Parathyroid adenoma (tissue), 2 donors: Measurements from ENCODE around the gene PRUNE1.

Experiments used
- H2AFZ ChIP-seq: fragments of 300-600 bp; sonication (generic); one replicate; pipeline ENCODE4 v1.7.0; 2017; ENCODE audit warnings: antibody characterized with exemption, mild to moderate bottlenecking
- H3K27ac ChIP-seq: fragments of 300-600 bp; sonication (generic); one replicate; pipeline ENCODE4 v1.7.0; 2017
- H3K27me3 ChIP-seq: fragments of 300-600 bp; sonication (generic); one replicate; pipeline ENCODE4 v1.7.0; 2017; ENCODE audit warnings: low read length; ENCODE audit not compliant: control insufficient read depth, insufficient read depth
- H3K36me3 ChIP-seq: fragments of 300-600 bp; sonication (generic); one replicate; pipeline ENCODE4 v1.7.0; 2017; ENCODE audit warnings: low read length; ENCODE audit not compliant: control insufficient read depth, insufficient read depth
- H3K4me1 ChIP-seq: fragments of 300-600 bp; sonication (generic); one replicate; pipeline ENCODE4 v1.7.0; 2017; ENCODE audit warnings: control low read depth
- H3K4me2 ChIP-seq: fragments of 300-600 bp; sonication (generic); one replicate; pipeline ENCODE4 v1.7.0; 2017; ENCODE audit warnings: low read length
- H3K4me3 ChIP-seq: fragments of 300-600 bp; sonication (generic); one replicate; pipeline ENCODE4 v1.7.0; 2017; ENCODE audit warnings: low read depth, low read length
- H3K79me2 ChIP-seq: fragments of 300-600 bp; sonication (generic); one replicate; pipeline ENCODE4 v1.7.0; 2017; ENCODE audit warnings: control low read depth
- H3K9ac ChIP-seq: fragments of 300-600 bp; sonication (generic); one replicate; pipeline ENCODE4 v1.7.0; 2017; ENCODE audit warnings: mild to moderate bottlenecking
- H3K9me3 ChIP-seq: fragments of 300-600 bp; sonication (generic); one replicate; pipeline ENCODE4 v1.7.0; 2017; ENCODE audit warnings: low read length; ENCODE audit not compliant: control insufficient read depth
- TF ChIP-seq, protein P1 (sequence below): fragments of 300-600 bp; sonication (generic); IDR thresholded peaks from one replicate; pipeline ENCODE4 v1.7.0; 2017; ENCODE audit warnings: antibody characterized with exemption, mild to moderate bottlenecking
- donor health status: primary hyperparathyroidism.

Gene PRUNE1

GRCh38 chr1:150976879-150977694, 31.2 kb upstream of the PRUNE1 start:
- H3K27me3 ChIP-seq, result no peaks in the 10 kb centered on the region
- H3K9ac ChIP-seq, result no peak overlapping the region
- H3K4me2 ChIP-seq, result peak overlapping the region; percentile 5
- peak overlapping the region; percentile 53 for H2AFZ ChIP-seq
- no peaks in the 10 kb centered on the region for H3K9me3 ChIP-seq
- peaks cover 27% of the 10 kb centered on the region for H3K4me1 ChIP-seq
- TF ChIP-seq, protein P1, sequence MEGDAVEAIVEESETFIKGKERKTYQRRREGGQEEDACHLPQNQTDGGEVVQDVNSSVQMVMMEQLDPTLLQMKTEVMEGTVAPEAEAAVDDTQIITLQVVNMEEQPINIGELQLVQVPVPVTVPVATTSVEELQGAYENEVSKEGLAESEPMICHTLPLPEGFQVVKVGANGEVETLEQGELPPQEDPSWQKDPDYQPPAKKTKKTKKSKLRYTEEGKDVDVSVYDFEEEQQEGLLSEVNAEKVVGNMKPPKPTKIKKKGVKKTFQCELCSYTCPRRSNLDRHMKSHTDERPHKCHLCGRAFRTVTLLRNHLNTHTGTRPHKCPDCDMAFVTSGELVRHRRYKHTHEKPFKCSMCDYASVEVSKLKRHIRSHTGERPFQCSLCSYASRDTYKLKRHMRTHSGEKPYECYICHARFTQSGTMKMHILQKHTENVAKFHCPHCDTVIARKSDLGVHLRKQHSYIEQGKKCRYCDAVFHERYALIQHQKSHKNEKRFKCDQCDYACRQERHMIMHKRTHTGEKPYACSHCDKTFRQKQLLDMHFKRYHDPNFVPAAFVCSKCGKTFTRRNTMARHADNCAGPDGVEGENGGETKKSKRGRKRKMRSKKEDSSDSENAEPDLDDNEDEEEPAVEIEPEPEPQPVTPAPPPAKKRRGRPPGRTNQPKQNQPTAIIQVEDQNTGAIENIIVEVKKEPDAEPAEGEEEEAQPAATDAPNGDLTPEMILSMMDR, result no peak
- no peak overlapping the region for H3K4me3 ChIP-seq
- no peaks in the 10 kb centered on the region for H3K36me3 ChIP-seq
- H3K79me2 ChIP-seq, result peaks cover 7% of the 10 kb centered on the region
- peak overlapping the region; percentile 71 for H3K27ac ChIP-seq

DNA sequence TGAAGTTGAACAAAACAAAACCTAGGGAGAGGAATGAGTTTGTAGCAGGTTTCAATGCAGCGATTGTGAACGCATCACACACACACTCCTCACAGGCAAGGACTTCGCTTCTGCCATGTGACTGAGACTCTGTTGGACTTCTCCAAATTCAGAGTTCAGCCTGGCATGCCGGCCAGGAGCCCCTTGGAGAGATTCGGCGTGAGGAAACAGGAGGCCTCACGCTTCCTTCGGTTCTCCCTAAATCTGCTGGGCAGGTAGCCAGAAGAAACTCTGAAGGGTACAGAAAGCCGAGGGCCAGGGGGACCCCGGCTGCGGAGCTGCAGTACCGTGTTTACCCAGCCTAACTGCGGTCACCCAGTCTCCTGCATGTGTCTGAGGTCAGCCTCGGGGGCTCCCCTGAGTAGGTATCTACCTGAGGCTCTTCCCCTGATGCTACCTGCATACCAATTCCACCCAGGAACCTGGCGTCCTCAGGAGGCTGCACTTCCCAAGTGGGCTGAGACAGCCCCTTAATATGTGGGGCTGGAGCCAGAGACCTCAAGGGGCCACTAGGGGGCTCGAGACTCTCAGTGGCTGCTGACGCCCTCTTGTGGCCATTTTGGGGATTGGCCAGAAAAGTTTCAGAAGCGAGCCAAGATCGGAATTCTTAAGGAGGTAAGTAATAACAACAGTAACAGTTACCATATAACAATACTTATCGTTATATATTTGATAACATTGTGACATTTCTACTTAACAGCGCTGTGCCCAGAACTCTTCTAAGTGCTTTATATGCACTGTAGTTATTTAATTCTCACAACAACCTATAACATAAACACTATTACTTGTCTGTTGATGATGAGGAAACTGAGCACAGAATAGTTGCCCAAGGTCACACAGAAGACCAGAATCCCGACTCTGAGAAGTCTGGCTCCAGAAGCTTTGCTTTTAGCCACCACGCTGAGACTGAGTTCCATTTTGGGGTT, 28.9 kb upstream of the PRUNE1 start:
- Histone ChIP-seq H3K27ac (peak overlapping the region; percentile 52), H3K27me3 (no peaks in the 10 kb centered on the region), H3K4me2 (peak overlapping the region; percentile 25), H2AFZ (peak overlapping the region; percentile 82), H3K79me2 (no peaks in the 10 kb centered on the region), H3K4me1 (peaks cover 23% of the 10 kb centered on the region), H3K36me3 (no peaks in the 10 kb centered on the region), H3K9me3 (no peaks in the 10 kb centered on the region), H3K9ac (no peak overlapping the region), H3K4me3 (no peak overlapping the region)
- TF ChIP-seq, protein P1, result peak; percentile 98

- no peaks in the 10 kb centered on the region for H3K27me3 ChIP-seq
- no peak overlapping the region for H3K4me3 ChIP-seq
- TF ChIP-seq, protein P1, result no peak
- no peak overlapping the region for H3K9ac ChIP-seq
- peak overlapping the region; percentile 80 for H2AFZ ChIP-seq
- no peaks in the 10 kb centered on the region for H3K79me2 ChIP-seq
- H3K4me1 ChIP-seq, result peaks cover 23% of the 10 kb centered on the region
- no peaks in the 10 kb centered on the region for H3K36me3 ChIP-seq
- H3K9me3 ChIP-seq, result no peaks in the 10 kb centered on the region
- H3K4me2 ChIP-seq, result peak overlapping the region; percentile 69
- peak overlapping the region; percentile 86 for H3K27ac ChIP-seq
Measured at GRCh38 chr1:150981177-150981804, 27.0 kb upstream of the PRUNE1 start.

DNA sequence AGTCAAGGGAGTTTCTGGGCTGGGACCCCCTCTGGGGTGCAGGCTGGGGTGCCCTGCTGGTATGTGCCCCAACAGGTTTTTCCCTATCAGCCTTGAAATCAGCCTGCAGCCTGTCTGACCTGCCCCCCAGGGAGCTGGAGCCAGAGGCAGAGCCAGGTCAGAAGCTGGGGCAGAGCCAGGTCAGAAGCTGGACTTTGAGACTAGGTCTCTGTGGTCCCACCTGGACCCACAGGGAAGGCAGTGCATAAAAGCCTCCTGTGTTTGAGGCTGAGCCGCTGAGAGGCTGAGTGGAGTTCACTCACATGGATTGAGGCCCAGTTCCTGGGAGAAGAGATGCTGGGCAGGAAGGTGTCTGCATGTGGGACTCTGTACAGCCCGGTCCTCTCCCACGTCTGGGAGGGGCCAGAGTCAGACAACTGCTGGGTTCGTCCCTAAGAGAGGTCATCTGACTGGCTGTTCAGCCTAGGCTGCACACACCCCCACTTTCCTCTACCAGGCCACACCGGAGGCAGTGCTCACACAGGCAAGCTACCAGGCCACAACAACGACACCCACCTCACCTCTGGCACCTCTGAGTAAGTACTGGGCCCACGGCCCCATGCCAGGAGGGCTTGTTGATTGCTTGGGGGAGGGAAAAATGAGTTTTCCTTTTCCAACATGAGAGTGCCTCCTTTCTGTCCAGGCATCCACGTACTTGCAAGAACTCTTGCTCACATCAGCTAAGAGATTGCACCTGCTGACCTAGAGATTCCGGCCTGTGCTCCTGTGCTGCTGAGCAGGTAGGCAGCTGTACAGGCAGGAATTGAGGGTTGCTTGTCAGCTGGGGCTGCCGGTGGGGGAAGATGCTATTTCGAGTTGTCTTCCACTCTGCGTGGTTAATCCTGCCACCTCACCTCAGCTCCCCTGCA, 26.2 kb upstream of the PRUNE1 start, which contains the start of gene ANXA9:
Gene ANXA9, plus strand, starts transcription at position 488 of the 908 bp plus-strand sequence. CDS start 814 bp downstream, outside the sequence.
- Histone ChIP-seq H2AFZ (peak within 1 kb of the TSS; percentile 80), H3K4me3 (peak within 1 kb of the TSS; percentile 45), H3K9me3 (no peaks in the 10 kb centered on the region), H3K4me2 (peak within 1 kb of the TSS; percentile 69), H3K4me1 (peaks cover 20% of the 10 kb centered on the region), H3K27me3 (no peaks in the 10 kb centered on the region), H3K36me3 (no peaks in the 10 kb centered on the region), H3K9ac (no peak within 1 kb of the TSS), H3K27ac (peak within 1 kb of the TSS; percentile 86), H3K79me2 (no peaks in the 10 kb centered on the region)
- TF ChIP-seq, protein P1, result no peak
